CD4-positive, alpha-beta T cell (primary cell): ENCODE measurements around the gene MRPL38. TPM values are rescaled to one million over a fixed set of nuclear protein-coding genes. Genes with fewer than 3 reads are reported as not detected.

ENCODE experiments used
- ATAC-seq: fragments of 200-7000 bp; cut with Tn5 transposase; one replicate; pipeline ENCODE4 v1.10.0; 2022; ENCODE audit warnings: mild to moderate bottlenecking; ENCODE audit not compliant: poor library complexity
- CTCF ChIA-PET: fragments of 350-600 bp; sonication (Branson Sonifier 250); formaldehyde crosslinking; loops from one replicate; lab custom pipeline; 2021; ENCODE audit warnings: antibody characterized with exemption, inconsistent platforms; lab: Charles Lee
- POLR2A ChIA-PET: fragments of 350-600 bp; sonication (Branson Sonifier 250); formaldehyde crosslinking; loops from one replicate; lab custom pipeline; 2021; ENCODE audit warnings: antibody characterized with exemption, inconsistent platforms; lab: Charles Lee
- DNase-seq, 14 experiments: peaks; one replicate each; pipeline ENCODE4 v3.0.0-alpha.2; 2013 to 2020; ENCODE audit warnings: mixed read lengths in 2 of 14
- H3K27ac ChIP-seq, 2 donors: one replicate each; pipeline versions ENCODE4 v1.5.1 to v1.7.0; 2013; ENCODE audit warnings: low read length in 2 of 2, low read depth in 1 of 2, mild to moderate bottlenecking in 1 of 2
- H3K27me3 ChIP-seq, 2 experiments: 1 replicate in 1 of 2; 2 replicates in 1 of 2; pipeline versions ENCODE4 v1.6.1 to v1.7.0; 2013; ENCODE audit warnings: low read length in 2 of 2, control low read depth in 1 of 2, mild to moderate bottlenecking in 1 of 2, moderate library complexity in 1 of 2; ENCODE audit not compliant: insufficient read depth in 2 of 2, control insufficient read depth in 1 of 2
- H3K36me3 ChIP-seq: one replicate; pipeline ENCODE4 v1.6.1; 2013; ENCODE audit warnings: low read length, control low read depth; ENCODE audit not compliant: insufficient read depth
- H3K4me1 ChIP-seq: one replicate; pipeline ENCODE4 v1.6.1; 2013; ENCODE audit warnings: low read length, control low read depth; ENCODE audit not compliant: insufficient read depth
- H3K4me3 ChIP-seq: one replicate; pipeline ENCODE4 v1.5.1; 2013; ENCODE audit warnings: mild to moderate bottlenecking, low read length, moderate library complexity
- H3K9me3 ChIP-seq, 2 experiments: 1 replicate in 1 of 2; 2 replicates in 1 of 2; pipeline versions ENCODE4 v1.6.1 to v1.7.0; 2013; ENCODE audit warnings: low read length in 2 of 2, mild to moderate bottlenecking in 2 of 2, control low read depth in 1 of 2, moderate library complexity in 1 of 2; ENCODE audit not compliant: control insufficient read depth in 1 of 2, insufficient read depth in 1 of 2
- H3K27ac Mint-ChIP-seq: one replicate; pipeline ENCODE4 v1.8.0; 2020; ENCODE audit warnings: mixed read lengths
- H3K27me3 Mint-ChIP-seq: one replicate; pipeline ENCODE4 v1.8.0; 2021; ENCODE audit warnings: mixed read lengths
- H3K36me3 Mint-ChIP-seq: one replicate; pipeline ENCODE4 v1.8.0; 2021; ENCODE audit warnings: low read depth, mixed read lengths
- H3K4me1 Mint-ChIP-seq: one replicate; pipeline ENCODE4 v1.8.0; 2021; ENCODE audit warnings: low read depth, mixed read lengths
- H3K4me3 Mint-ChIP-seq: one replicate; pipeline ENCODE4 v1.8.0; 2020; ENCODE audit warnings: mild to moderate bottlenecking, mixed read lengths
- H3K9me3 Mint-ChIP-seq: one replicate; pipeline ENCODE4 v1.8.0; 2020; ENCODE audit warnings: mixed read lengths
- intact Hi-C, 2 experiments: fragments of 100-400 bp; cut with DNase I in 1 of 2; cut with micrococcal nuclease in 1 of 2; formaldehyde crosslinking; loops; one replicate each; pipeline versions ENCODE4 v1.15.1 to v1.9.0; 2023 to 2025; cut with DNase I, micrococcal nuclease
- total RNA-seq, 174 experiments: library from RNA in 2 of 174; stranded (reverse) in 2 of 174; gene quantifications; one replicate each; pipeline ENCODE4 v1.2.3 and lab custom pipeline; 2021 to 2026
- TF ChIP-seq, protein P1 (sequence below): fragments of 200-600 bp; IDR thresholded peaks from one replicate; pipeline ENCODE4 v1.8.0; 2022; ENCODE audit warnings: antibody characterized with exemption, mild to moderate bottlenecking

MRPL38 gene
- total RNA-seq, 2 experiments from 2014 or later: 146 to 147 TPM

- DNase-seq (no peak), ATAC-seq (no peak)
- Mint-ChIP-seq H3K27me3 (no peaks in the 10 kb centered on the region), H3K27ac (no peak overlapping the region), H3K4me3 (no peak overlapping the region), H3K9me3 (no peaks in the 10 kb centered on the region), H3K36me3 (peaks cover 4% of the 10 kb centered on the region), H3K4me1 (peaks cover 5% of the 10 kb centered on the region)
- POLR2A ChIA-PET: no interaction called here
- intact Hi-C loops: loop anchor here in 1 of 2 experiments (5.0 kb wide), 1 partner anchor 378 kb away; no protein-coding TSS in a partner anchor
- no peaks in the 10 kb centered on the region for H3K9me3 ChIP-seq
- no peak overlapping the region for H3K4me3 ChIP-seq
- TF ChIP-seq, protein P1, sequence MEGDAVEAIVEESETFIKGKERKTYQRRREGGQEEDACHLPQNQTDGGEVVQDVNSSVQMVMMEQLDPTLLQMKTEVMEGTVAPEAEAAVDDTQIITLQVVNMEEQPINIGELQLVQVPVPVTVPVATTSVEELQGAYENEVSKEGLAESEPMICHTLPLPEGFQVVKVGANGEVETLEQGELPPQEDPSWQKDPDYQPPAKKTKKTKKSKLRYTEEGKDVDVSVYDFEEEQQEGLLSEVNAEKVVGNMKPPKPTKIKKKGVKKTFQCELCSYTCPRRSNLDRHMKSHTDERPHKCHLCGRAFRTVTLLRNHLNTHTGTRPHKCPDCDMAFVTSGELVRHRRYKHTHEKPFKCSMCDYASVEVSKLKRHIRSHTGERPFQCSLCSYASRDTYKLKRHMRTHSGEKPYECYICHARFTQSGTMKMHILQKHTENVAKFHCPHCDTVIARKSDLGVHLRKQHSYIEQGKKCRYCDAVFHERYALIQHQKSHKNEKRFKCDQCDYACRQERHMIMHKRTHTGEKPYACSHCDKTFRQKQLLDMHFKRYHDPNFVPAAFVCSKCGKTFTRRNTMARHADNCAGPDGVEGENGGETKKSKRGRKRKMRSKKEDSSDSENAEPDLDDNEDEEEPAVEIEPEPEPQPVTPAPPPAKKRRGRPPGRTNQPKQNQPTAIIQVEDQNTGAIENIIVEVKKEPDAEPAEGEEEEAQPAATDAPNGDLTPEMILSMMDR: no peak
- no peaks in the 10 kb centered on the region for H3K27me3 ChIP-seq
- H3K27ac ChIP-seq: no peak overlapping the region
- H3K36me3 ChIP-seq: no peaks in the 10 kb centered on the region
- CTCF ChIA-PET: no interaction called here
- H3K4me1 ChIP-seq: peaks cover 9% of the 10 kb centered on the region
Measured at GRCh38 chr17:75914643-75915267, 10.1 kb upstream of the MRPL38 start.

GRCh38 chr17:75913537-75914210 lies 9.0 kb upstream of the MRPL38 start:
- Mint-ChIP-seq H3K4me1 (peaks cover 5% of the 10 kb centered on the region), H3K36me3 (no peaks in the 10 kb centered on the region), H3K9me3 (no peaks in the 10 kb centered on the region), H3K4me3 (no peak overlapping the region), H3K27ac (no peak overlapping the region), H3K27me3 (no peaks in the 10 kb centered on the region)
- intact Hi-C loops: no loop called here
- DNase-seq (no peak), ATAC-seq (no peak)
- Histone ChIP-seq H3K9me3 (no peaks in the 10 kb centered on the region), H3K27ac (no peak overlapping the region), H3K27me3 (no peaks in the 10 kb centered on the region), H3K4me1 (peaks cover 9% of the 10 kb centered on the region), H3K4me3 (no peak overlapping the region), H3K36me3 (no peaks in the 10 kb centered on the region)
- TF ChIP-seq, protein P1: no peak
- CTCF ChIA-PET: no interaction called here
- POLR2A ChIA-PET: no interaction called here

DNA sequence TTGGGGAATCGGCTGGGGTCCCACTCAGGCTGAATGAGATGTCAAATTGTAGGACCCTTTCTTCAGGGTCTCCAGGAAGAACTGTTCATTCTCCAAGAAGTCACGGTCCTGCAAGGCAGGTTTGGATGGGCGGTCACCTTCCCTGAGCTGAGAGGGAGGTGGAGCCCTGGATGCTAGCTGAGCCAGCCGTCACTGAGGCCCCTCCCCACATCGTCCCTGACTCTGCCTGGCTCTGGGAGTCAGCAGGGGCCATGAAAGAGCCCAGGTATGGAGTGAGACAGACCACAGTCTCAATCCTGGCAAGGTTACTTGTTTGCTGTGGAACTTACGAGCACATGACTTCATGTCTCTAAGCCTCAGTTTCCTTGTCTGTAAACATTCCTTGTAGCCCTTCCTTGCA lies 6.0 kb upstream of the MRPL38 start:
- H3K27me3 Mint-ChIP-seq: no peaks in the 10 kb centered on the region
- no peaks in the 10 kb centered on the region for H3K9me3 Mint-ChIP-seq
- intact Hi-C loops: no loop called here
- Histone ChIP-seq H3K9me3 (no peaks in the 10 kb centered on the region), H3K4me1 (peaks cover 11% of the 10 kb centered on the region), H3K4me3 (no peak overlapping the region), H3K27ac (no peak overlapping the region), H3K27me3 (no peaks in the 10 kb centered on the region), H3K36me3 (no peaks in the 10 kb centered on the region)
- no peaks in the 10 kb centered on the region for H3K36me3 Mint-ChIP-seq
- ATAC-seq (no peak), DNase-seq (no peak)
- no peak overlapping the region for H3K4me3 Mint-ChIP-seq
- TF ChIP-seq, protein P1: no peak
- H3K27ac Mint-ChIP-seq: no peak overlapping the region
- ChIA-PET CTCF (interaction anchor here (1.4 kb wide), 1 partner anchor 104 kb away, joined by 4 read pairs; no protein-coding TSS in a partner anchor), POLR2A (interaction anchor here (1.8 kb wide), 1 partner anchor 56 kb away, joined by 7 read pairs; the partner anchor contains the start of gene WBP2)
- no peaks in the 10 kb centered on the region for H3K4me1 Mint-ChIP-seq
